Ascending aorta (tissue), 2 donors: ENCODE data around the gene NMUR1. TPM values are rescaled to one million over a fixed set of nuclear protein-coding genes. Genes with fewer than 3 reads are reported as not detected.
A peak's percentile ranks its signal among the peaks of the same experiment; 100 is the strongest.

Experiments
- DNase-seq, 2 donors: peaks; one replicate each; pipeline ENCODE4 v3.0.0-alpha.2; 2019; ENCODE audit warnings: low spot score in 2 of 2
- H3K27ac ChIP-seq, 2 donors: fragments of 200-600 bp; sonication (generic); one replicate each; pipeline ENCODE4 v1.5.1; 2016 to 2017; ENCODE audit warnings: mild to moderate bottlenecking in 1 of 2
- H3K27me3 ChIP-seq: fragments of 200-600 bp; sonication (generic); one replicate; pipeline ENCODE4 v1.5.1; 2017
- H3K36me3 ChIP-seq, 2 donors: fragments of 200-600 bp; sonication (generic); one replicate each; pipeline ENCODE4 v1.5.1; 2016
- H3K4me1 ChIP-seq, 2 donors: fragments of 200-600 bp; sonication (generic); one replicate each; pipeline ENCODE4 v1.5.1; 2016 to 2017; ENCODE audit warnings: mild to moderate bottlenecking in 1 of 2
- H3K4me3 ChIP-seq, 2 donors: fragments of 200-600 bp; sonication (generic); one replicate each; pipeline ENCODE4 v1.5.1; 2016 to 2017; ENCODE audit warnings: mild to moderate bottlenecking in 1 of 2
- H3K9me3 ChIP-seq, 2 donors: fragments of 200-600 bp; sonication (generic); one replicate each; pipeline ENCODE4 v1.5.1; 2016
- intact Hi-C: fragments of 100-400 bp; cut with DNase I; formaldehyde crosslinking; loops from one replicate; pipeline ENCODE4 v1.15.1; 2023
- total RNA-seq: library from RNA; depleted of rRNA; stranded (reverse); fragments of >200 nt; gene quantifications from one replicate; pipeline ENCODE4 v1.1.0, GENCODE V29; 2016
- TF ChIP-seq, protein P1 (sequence below), 3 experiments: fragments of 200-600 bp in 2 of 3; fragments of 450-650 bp in 1 of 3; sonication (generic) in 2 of 3; IDR thresholded peaks; one replicate each; pipeline ENCODE4 v1.5.1; 2016 to 2019; ENCODE audit warnings: antibody characterized with exemption in 3 of 3, mild to moderate bottlenecking in 1 of 3, moderate library complexity in 1 of 3

The NMUR1 gene
- total RNA-seq, 1 donor from 2014 or later = 1.8 TPM

DNA sequence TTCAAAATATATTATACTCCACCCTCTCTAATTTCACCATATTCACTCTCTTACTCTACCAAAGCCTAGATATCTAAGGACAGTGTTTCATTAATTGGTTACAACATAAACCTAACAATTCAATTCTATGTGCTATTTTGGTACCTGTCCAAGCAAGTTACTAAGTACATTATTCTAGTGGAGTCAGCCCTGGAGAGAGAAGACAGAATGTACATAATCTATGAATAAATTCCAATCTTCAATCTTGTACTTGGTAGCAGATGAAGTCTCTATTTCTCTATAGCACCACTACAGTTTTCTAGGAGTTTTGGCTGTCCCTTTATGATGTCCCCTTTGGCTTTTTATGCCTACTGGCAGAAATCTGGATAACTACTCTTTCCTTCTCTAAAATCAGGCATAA, 27.6 kb downstream of the NMUR1 start:
- H3K27me3 ChIP-seq = no peaks in the 10 kb centered on the region
- H3K27ac ChIP-seq = no peak overlapping the region
- no peaks in the 10 kb centered on the region for H3K4me1 ChIP-seq
- no peaks in the 10 kb centered on the region for H3K9me3 ChIP-seq
- no peak for DNase-seq
- TF ChIP-seq, protein P1, sequence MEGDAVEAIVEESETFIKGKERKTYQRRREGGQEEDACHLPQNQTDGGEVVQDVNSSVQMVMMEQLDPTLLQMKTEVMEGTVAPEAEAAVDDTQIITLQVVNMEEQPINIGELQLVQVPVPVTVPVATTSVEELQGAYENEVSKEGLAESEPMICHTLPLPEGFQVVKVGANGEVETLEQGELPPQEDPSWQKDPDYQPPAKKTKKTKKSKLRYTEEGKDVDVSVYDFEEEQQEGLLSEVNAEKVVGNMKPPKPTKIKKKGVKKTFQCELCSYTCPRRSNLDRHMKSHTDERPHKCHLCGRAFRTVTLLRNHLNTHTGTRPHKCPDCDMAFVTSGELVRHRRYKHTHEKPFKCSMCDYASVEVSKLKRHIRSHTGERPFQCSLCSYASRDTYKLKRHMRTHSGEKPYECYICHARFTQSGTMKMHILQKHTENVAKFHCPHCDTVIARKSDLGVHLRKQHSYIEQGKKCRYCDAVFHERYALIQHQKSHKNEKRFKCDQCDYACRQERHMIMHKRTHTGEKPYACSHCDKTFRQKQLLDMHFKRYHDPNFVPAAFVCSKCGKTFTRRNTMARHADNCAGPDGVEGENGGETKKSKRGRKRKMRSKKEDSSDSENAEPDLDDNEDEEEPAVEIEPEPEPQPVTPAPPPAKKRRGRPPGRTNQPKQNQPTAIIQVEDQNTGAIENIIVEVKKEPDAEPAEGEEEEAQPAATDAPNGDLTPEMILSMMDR (IDR thresholded peaks at IDR 0.05) = no peak
- H3K36me3 ChIP-seq = no peaks in the 10 kb centered on the region
- H3K4me3 ChIP-seq = no peak overlapping the region
- intact Hi-C loops = no loop called here

DNA sequence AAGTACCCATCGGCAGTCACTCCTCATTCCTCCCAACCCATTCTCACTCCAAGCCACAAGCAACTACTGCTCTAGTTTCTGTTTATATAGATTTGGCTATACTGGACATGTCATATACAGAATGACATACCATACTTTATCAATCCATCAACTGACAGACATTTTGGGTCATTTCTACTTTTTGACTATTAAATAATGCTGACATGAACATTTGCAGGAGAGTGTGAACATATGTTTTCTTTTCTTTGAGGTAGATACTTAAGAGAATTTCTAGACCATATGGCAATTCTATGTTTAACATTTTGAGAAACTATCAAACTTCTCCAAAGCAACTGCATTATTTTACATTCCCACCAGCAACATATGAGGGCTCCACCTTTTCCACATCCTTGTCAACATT, 32.6 kb downstream of the NMUR1 start:
- Histone ChIP-seq H3K27me3 (no peaks in the 10 kb centered on the region), H3K9me3 (no peaks in the 10 kb centered on the region), H3K4me1 (no peaks in the 10 kb centered on the region), H3K27ac (no peak overlapping the region), H3K36me3 (no peaks in the 10 kb centered on the region), H3K4me3 (no peak overlapping the region)
- intact Hi-C loops = no loop called here
- no peak for DNase-seq
- TF ChIP-seq, protein P1 (IDR thresholded peaks at IDR 0.05) = no peak

DNA sequence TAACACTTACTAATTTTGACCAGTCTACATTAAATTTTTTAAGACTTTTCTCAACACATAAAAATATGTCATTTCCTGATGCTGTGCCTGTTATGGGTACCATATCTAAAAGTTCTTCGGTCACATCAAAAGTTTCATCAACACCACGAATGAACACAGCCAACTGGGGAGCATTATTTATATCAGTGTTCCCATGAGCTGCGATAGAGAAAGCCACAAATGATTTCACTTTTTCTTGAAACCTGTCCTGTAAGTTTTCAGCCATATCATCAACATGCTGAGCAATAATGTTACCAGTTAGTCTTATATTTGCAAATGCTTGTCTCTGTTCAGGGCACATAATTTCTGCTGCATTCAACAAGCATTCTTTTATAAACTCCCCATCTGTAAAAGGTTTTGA, 35.6 kb downstream of the NMUR1 start:
- Histone ChIP-seq H3K27me3 (no peaks in the 10 kb centered on the region), H3K9me3 (no peaks in the 10 kb centered on the region), H3K27ac (no peak overlapping the region), H3K4me1 (no peaks in the 10 kb centered on the region), H3K4me3 (no peak overlapping the region), H3K36me3 (no peaks in the 10 kb centered on the region)
- no peak for DNase-seq
- intact Hi-C loops = no loop called here
- TF ChIP-seq, protein P1 (IDR thresholded peaks at IDR 0.05) = no peak

DNA sequence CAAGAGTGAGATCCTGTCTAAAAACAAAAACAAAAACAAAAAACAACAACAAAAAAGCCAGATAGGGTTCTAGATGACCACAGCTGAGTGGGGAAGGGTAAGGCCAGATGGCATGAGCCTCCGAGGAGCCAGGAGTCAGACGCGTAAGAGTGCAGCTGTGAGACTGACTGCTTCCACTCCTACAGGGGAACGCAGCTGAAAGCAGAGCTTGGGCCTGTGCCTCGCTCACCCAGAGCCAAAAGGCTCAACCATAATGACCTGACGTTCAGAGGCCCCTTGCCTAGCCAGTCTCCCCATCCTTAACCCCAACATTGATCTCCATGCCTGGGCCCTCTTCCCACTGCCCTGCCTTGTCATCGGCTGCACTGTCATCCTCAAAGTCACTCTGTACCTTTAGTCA, 39.4 kb downstream of the NMUR1 start:
- H3K4me1 ChIP-seq = no peaks in the 10 kb centered on the region
- TF ChIP-seq, protein P1 (IDR thresholded peaks at IDR 0.05) = no peak
- H3K36me3 ChIP-seq = no peaks in the 10 kb centered on the region
- H3K9me3 ChIP-seq = no peaks in the 10 kb centered on the region
- H3K27me3 ChIP-seq = no peaks in the 10 kb centered on the region
- H3K27ac ChIP-seq = no peak overlapping the region
- no peak for DNase-seq
- H3K4me3 ChIP-seq = no peak overlapping the region
- intact Hi-C loops = no loop called here

DNA sequence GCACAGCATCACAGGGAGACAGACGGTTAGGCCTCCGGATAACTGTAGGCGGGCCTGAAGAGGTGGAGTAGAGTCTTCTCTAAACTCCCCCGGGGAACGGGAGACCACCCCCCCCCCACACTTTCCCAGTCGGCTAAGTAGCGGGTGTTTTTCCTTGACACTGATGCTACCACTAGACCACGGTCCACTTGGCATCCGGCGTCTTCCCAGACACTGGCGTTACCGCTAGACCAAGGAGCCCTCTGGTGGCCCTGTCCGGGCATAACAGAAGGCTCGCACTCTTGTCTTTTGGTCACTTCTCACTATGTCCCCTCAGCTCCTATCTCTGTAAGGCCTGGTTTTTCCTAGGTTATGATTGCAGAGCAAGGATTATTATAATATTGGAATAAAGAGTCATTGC, 40.3 kb downstream of the NMUR1 start:
- DNase-seq = no peak
- no peaks in the 10 kb centered on the region for H3K36me3 ChIP-seq
- no peaks in the 10 kb centered on the region for H3K27me3 ChIP-seq
- no peak overlapping the region for H3K27ac ChIP-seq
- intact Hi-C loops = no loop called here
- H3K9me3 ChIP-seq = no peaks in the 10 kb centered on the region
- H3K4me3 ChIP-seq = no peak overlapping the region
- H3K4me1 ChIP-seq = no peaks in the 10 kb centered on the region
- TF ChIP-seq, protein P1 (IDR thresholded peaks at IDR 0.05) = peak in 2 of 3 experiments; percentile 18 to 29

DNA sequence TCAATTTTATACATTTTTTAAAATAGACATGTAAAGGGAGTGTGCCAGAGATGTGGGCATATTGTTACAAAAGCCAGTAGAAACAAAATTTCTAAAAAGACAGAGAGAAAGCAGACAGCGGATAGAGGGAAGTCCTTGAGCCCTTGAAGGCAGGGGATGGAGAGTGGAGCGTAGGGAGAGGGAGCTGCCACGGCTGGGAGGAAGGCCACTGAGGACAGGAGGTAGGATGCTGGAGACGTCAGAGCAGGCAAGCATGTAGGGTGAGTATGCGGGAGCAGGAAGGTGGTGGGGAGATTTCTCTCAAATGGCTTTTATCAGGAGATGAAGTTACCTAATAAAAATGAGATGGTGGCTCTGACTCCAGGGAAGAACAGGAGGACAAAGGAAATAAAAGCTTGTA, 41.9 kb downstream of the NMUR1 start:
- TF ChIP-seq, protein P1 (IDR thresholded peaks at IDR 0.05) = no peak
- no peaks in the 10 kb centered on the region for H3K36me3 ChIP-seq
- DNase-seq = no peak
- no peak overlapping the region for H3K27ac ChIP-seq
- intact Hi-C loops = no loop called here
- H3K4me3 ChIP-seq = no peak overlapping the region
- H3K9me3 ChIP-seq = no peaks in the 10 kb centered on the region
- H3K27me3 ChIP-seq = no peaks in the 10 kb centered on the region
- H3K4me1 ChIP-seq = no peaks in the 10 kb centered on the region
